ENCODE data around the gene IRX3.

Gene IRX3

GRCh38 chr16:54290833-54291655, 4.5 kb upstream of the IRX3 start:
- DNase-seq (ENCODE audit: low read depth, low spot score) = peak; percentile 13

- peak; percentile 39 for DNase-seq (ENCODE audit: low read depth, low spot score)
These were observed 3.6 kb upstream of the IRX3 start for GRCh38 chr16:54289945-54290832.

GRCh38 chr16:54289242-54289944, 2.8 kb upstream of the IRX3 start:
- DNase-seq (ENCODE audit: low read depth, low spot score) = peak; percentile 74

- DNase-seq (ENCODE audit: low read depth, low spot score) = peak; percentile 10
These were observed 2.3 kb upstream of the IRX3 start for GRCh38 chr16:54288835-54289241.

- peak; percentile 14 for DNase-seq (ENCODE audit: low read depth, low spot score)
These were observed 1.6 kb upstream of the IRX3 start for GRCh38 chr16:54288030-54288834.

- peak; percentile 30 for DNase-seq (ENCODE audit: low read depth, low spot score)
These were observed 793 bp upstream of the IRX3 start for GRCh38 chr16:54287131-54288029.

GRCh38 chr16:54286090-54286365, 559 bp downstream of the IRX3 start:
- DNase-seq (ENCODE audit: low read depth, low spot score) = no peak

- DNase-seq (ENCODE audit: low read depth, low spot score) = peak; percentile 21
These were observed 1.0 kb downstream of the IRX3 start for GRCh38 chr16:54285414-54286089.

GRCh38 chr16:54284931-54285413, 1.6 kb downstream of the IRX3 start:
- DNase-seq (ENCODE audit: low read depth, low spot score) = peak; percentile 26

GRCh38 chr16:54284319-54284930, 2.2 kb downstream of the IRX3 start:
- peak; percentile 48 for DNase-seq (ENCODE audit: low read depth, low spot score)

- DNase-seq (ENCODE audit: low read depth, low spot score) = peak; percentile 47
These were observed 2.8 kb downstream of the IRX3 start for GRCh38 chr16:54283725-54284318.

- peak; percentile 31 for DNase-seq (ENCODE audit: low read depth, low spot score)
These were observed 3.5 kb downstream of the IRX3 start for GRCh38 chr16:54282928-54283724.

GRCh38 chr16:54282202-54282927, 4.2 kb downstream of the IRX3 start:
- peak; percentile 71 for DNase-seq (ENCODE audit: low read depth, low spot score)

- peak; percentile 26 for DNase-seq (ENCODE audit: low read depth, low spot score)
These were observed 4.9 kb downstream of the IRX3 start for GRCh38 chr16:54281535-54282201.

GRCh38 chr16:54280751-54281150, 5.8 kb downstream of the IRX3 start:
- DNase-seq (ENCODE audit: low read depth, low spot score) = no peak

- DNase-seq (ENCODE audit: low read depth, low spot score) = peak; percentile 32
These were observed 8.5 kb downstream of the IRX3 start for GRCh38 chr16:54277845-54278703.
